Skeletal muscle tissue (tissue), 4 donors: ENCODE data around the gene KCNAB2. TPM values are rescaled to one million over a fixed set of nuclear protein-coding genes. Genes with fewer than 3 reads are reported as not detected.

ENCODE experiments used
- H3K27ac ChIP-seq: one replicate; pipeline ENCODE4 v1.7.0; 2013; ENCODE audit warnings: mild to moderate bottlenecking, low read depth, low read length, inconsistent platforms
- H3K27me3 ChIP-seq, 3 donors: one replicate each; pipeline ENCODE4 v1.7.0; 2013; ENCODE audit warnings: low read length in 3 of 3; ENCODE audit not compliant: control insufficient read depth in 3 of 3, insufficient read depth in 3 of 3
- H3K36me3 ChIP-seq, 3 donors: one replicate each; pipeline ENCODE4 v1.7.0; 2013; ENCODE audit warnings: low read length in 3 of 3; ENCODE audit not compliant: control insufficient read depth in 3 of 3, insufficient read depth in 3 of 3
- H3K4me1 ChIP-seq, 3 donors: one replicate each; pipeline ENCODE4 v1.7.0; 2013; ENCODE audit warnings: low read length in 3 of 3, mild to moderate bottlenecking in 3 of 3; ENCODE audit not compliant: control insufficient read depth in 3 of 3, insufficient read depth in 3 of 3
- H3K4me3 ChIP-seq, 3 donors: one replicate each; pipeline ENCODE4 v1.7.0; 2013; ENCODE audit warnings: low read length in 3 of 3
- H3K9ac ChIP-seq, 3 donors: one replicate each; pipeline ENCODE4 v1.7.0; 2013; ENCODE audit warnings: low read length in 3 of 3, mild to moderate bottlenecking in 3 of 3, moderate library complexity in 2 of 3, low read depth in 1 of 3
- H3K9me3 ChIP-seq, 3 donors: one replicate each; pipeline ENCODE4 v1.7.0; 2013; ENCODE audit warnings: low read length in 3 of 3; ENCODE audit not compliant: control insufficient read depth in 3 of 3
- total RNA-seq: library from RNA; depleted of rRNA; stranded (reverse); fragments of >200 nt; gene quantifications from one replicate; pipeline ENCODE4 v1.2.3, GENCODE V29; 2014
- donor health status: Osteomylitis.

The KCNAB2 gene
- total RNA-seq, 1 donor from 2014 or later, result 2.6 TPM

GRCh38 chr1:6128276-6129081 lies 82.8 kb downstream of the KCNAB2 start:
- no peaks in the 10 kb centered on the region for H3K36me3 ChIP-seq
- H3K9me3 ChIP-seq, result peaks cover 0 to 2% (median 0%) of the 10 kb centered on the region in 3 donors
- no peak overlapping the region for H3K27ac ChIP-seq
- no peaks in the 10 kb centered on the region for H3K4me1 ChIP-seq
- no peak overlapping the region for H3K4me3 ChIP-seq
- H3K9ac ChIP-seq, result no peak overlapping the region
- H3K27me3 ChIP-seq, result peaks cover 7 to 42% (median 42%) of the 10 kb centered on the region in 3 donors

GRCh38 chr1:6129313-6129712 lies 83.6 kb downstream of the KCNAB2 start:
- Histone ChIP-seq H3K9me3 (peaks cover 0 to 2% (median 0%) of the 10 kb centered on the region in 3 donors), H3K27me3 (peaks cover 7 to 50% (median 42%) of the 10 kb centered on the region in 3 donors), H3K36me3 (no peaks in the 10 kb centered on the region)

GRCh38 chr1:6130036-6130435 lies 84.3 kb downstream of the KCNAB2 start:
- no peak overlapping the region for H3K9ac ChIP-seq
- no peak overlapping the region for H3K4me3 ChIP-seq
- no peak overlapping the region for H3K27ac ChIP-seq
- peaks cover 0 to 2% (median 0%) of the 10 kb centered on the region in 3 donors for H3K9me3 ChIP-seq
- peaks cover 7 to 52% (median 41%) of the 10 kb centered on the region in 3 donors for H3K27me3 ChIP-seq
- no peaks in the 10 kb centered on the region for H3K36me3 ChIP-seq
- no peaks in the 10 kb centered on the region for H3K4me1 ChIP-seq

More at GRCh38 chr1:6129313-6129712, 83.6 kb downstream of the KCNAB2 start:
- H3K4me3 ChIP-seq, result no peak overlapping the region
- H3K27ac ChIP-seq, result no peak overlapping the region
- no peak overlapping the region for H3K9ac ChIP-seq
- no peaks in the 10 kb centered on the region for H3K4me1 ChIP-seq

GRCh38 chr1:6130596-6130995 lies 84.9 kb downstream of the KCNAB2 start:
- Histone ChIP-seq H3K4me3 (no peak overlapping the region), H3K4me1 (no peaks in the 10 kb centered on the region), H3K36me3 (no peaks in the 10 kb centered on the region), H3K9ac (no peak overlapping the region), H3K9me3 (peaks cover 0 to 2% (median 0%) of the 10 kb centered on the region in 3 donors), H3K27me3 (peaks cover 7 to 50% (median 39%) of the 10 kb centered on the region in 3 donors), H3K27ac (no peak overlapping the region)

- H3K4me3 ChIP-seq, result no peak overlapping the region
- H3K4me1 ChIP-seq, result no peaks in the 10 kb centered on the region
- H3K9me3 ChIP-seq, result peaks cover 0 to 2% (median 0%) of the 10 kb centered on the region in 3 donors
- peaks cover 5 to 47% (median 33%) of the 10 kb centered on the region in 3 donors for H3K27me3 ChIP-seq
- H3K27ac ChIP-seq, result no peak overlapping the region
- no peaks in the 10 kb centered on the region for H3K36me3 ChIP-seq
- no peak overlapping the region for H3K9ac ChIP-seq
Measured at GRCh38 chr1:6131561-6131960, 85.9 kb downstream of the KCNAB2 start.

- Histone ChIP-seq H3K9me3 (peaks cover 0 to 2% (median 0%) of the 10 kb centered on the region in 3 donors), H3K27ac (no peak overlapping the region), H3K4me1 (no peaks in the 10 kb centered on the region)
Measured at GRCh38 chr1:6133146-6133895, 87.6 kb downstream of the KCNAB2 start.

GRCh38 chr1:6134206-6134605 lies 88.5 kb downstream of the KCNAB2 start:
- Histone ChIP-seq H3K36me3 (no peaks in the 10 kb centered on the region), H3K9ac (no peak overlapping the region), H3K4me1 (no peaks in the 10 kb centered on the region), H3K4me3 (no peak overlapping the region), H3K27me3 (peaks cover 1 to 33% (median 13%) of the 10 kb centered on the region in 3 donors), H3K9me3 (peaks cover 0 to 2% (median 0%) of the 10 kb centered on the region in 3 donors), H3K27ac (no peak overlapping the region)

More at GRCh38 chr1:6133146-6133895, 87.6 kb downstream of the KCNAB2 start:
- H3K36me3 ChIP-seq, result no peaks in the 10 kb centered on the region
- H3K9ac ChIP-seq, result no peak overlapping the region
- H3K27me3 ChIP-seq, result peaks cover 4 to 38% (median 19%) of the 10 kb centered on the region in 3 donors
- H3K4me3 ChIP-seq, result no peak overlapping the region

- Histone ChIP-seq H3K36me3 (no peaks in the 10 kb centered on the region), H3K4me3 (no peak overlapping the region), H3K27ac (no peak overlapping the region), H3K9ac (no peak overlapping the region), H3K9me3 (peaks cover 0 to 2% (median 0%) of the 10 kb centered on the region in 3 donors), H3K4me1 (no peaks in the 10 kb centered on the region), H3K27me3 (peaks cover 0 to 33% (median 12%) of the 10 kb centered on the region in 3 donors)
Measured at GRCh38 chr1:6134741-6135510, 89.2 kb downstream of the KCNAB2 start.

- no peak overlapping the region for H3K4me3 ChIP-seq
- H3K36me3 ChIP-seq, result no peaks in the 10 kb centered on the region
- no peak overlapping the region for H3K9ac ChIP-seq
- H3K9me3 ChIP-seq, result peaks cover 0 to 2% (median 0%) of the 10 kb centered on the region in 3 donors
- H3K4me1 ChIP-seq, result no peaks in the 10 kb centered on the region
- H3K27me3 ChIP-seq, result peaks cover 0 to 24% (median 7%) of the 10 kb centered on the region in 3 donors
- H3K27ac ChIP-seq, result no peak overlapping the region
Measured at GRCh38 chr1:6136516-6137220, 91.0 kb downstream of the KCNAB2 start.
